ENCODE results near the gene RNF167.

- TF ChIP-seq EP300 (IDR thresholded peaks at IDR 0.05; ENCODE audit: low read depth) (no peak), CTCF (IDR thresholded peaks at IDR 0.05) (no peak), POLR2A (IDR thresholded peaks at IDR 0.05) (no peak)
Measured at GRCh38 chr17:4972322-4972721, 32.3 kb downstream of the RNF167 start.
